Frontal cortex (tissue), 4 donors: ENCODE results near the gene SUN3. TPM values are rescaled to one million over a fixed set of nuclear protein-coding genes. Genes with fewer than 3 reads are reported as not detected.
A peak's percentile ranks its signal among the peaks of the same experiment; 100 is the strongest.
"Not testable (repeated sequence)": the region's sequence is repeated elsewhere in the genome, so short reads cannot be mapped to it uniquely, and the experiment has no call there.

Experiments
- DNase-seq, 2 donors: peaks; one replicate each; pipeline ENCODE4 v3.0.0; 2012; ENCODE audit warnings: low spot score in 2 of 2
- FAIRE-seq: peaks from 2 replicates; lab custom pipeline; 2012; peaks lifted over from hg19 to GRCh38; lab: Jason Lieb, UNC
- total RNA-seq: library from RNA; depleted of rRNA; stranded (reverse); fragments of >200 nt; gene quantifications from one replicate; pipeline ENCODE4 v1.2.3, GENCODE V29; 2014
- donor health status: control.
- donor health status: control.
- donor health status: control.

SUN3 gene
- total RNA-seq, 1 donor from 2014 or later = not detected

DNA sequence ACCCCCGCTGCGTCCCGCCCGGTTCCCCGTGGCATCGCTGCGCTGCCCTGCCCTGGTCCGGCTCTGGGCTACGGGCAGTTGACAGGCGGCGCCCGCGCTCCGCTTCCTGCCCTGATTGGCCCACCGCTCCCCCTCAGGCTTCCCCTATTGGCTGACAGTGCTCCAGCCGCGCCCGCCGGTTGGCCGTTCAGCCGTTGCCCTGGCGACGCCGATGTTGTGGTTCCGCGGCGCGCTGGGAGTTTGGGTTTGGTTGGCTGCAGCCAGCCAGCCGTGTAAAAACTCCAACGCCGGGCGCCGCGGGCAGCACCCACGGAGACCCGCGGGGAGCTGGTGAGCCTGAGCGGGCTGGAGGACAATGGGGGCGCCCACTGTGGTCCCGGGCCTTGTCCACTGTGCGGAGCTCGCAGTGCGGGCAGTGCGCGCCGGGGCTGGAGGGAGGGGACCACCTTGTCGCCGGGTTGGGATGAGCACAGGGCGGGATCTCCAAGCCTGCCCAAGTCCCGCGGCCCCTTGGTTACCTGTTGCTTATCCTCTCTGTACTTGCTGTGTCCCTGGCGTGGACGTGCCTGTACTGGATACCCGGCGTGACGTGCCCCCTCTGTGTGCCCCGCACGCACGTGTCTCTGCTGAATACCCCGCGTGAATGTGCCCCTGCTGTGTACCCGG lies 6.5 kb upstream of the SUN3 start, which contains the start of gene C7orf57:
TSS of gene C7orf57 (plus strand) at position 243 of the 666 bp plus-strand sequence. CDS start 766 bp downstream, outside the sequence.
- DNase-seq = peak; percentile 85 to 91
- no peak for FAIRE-seq

DNA sequence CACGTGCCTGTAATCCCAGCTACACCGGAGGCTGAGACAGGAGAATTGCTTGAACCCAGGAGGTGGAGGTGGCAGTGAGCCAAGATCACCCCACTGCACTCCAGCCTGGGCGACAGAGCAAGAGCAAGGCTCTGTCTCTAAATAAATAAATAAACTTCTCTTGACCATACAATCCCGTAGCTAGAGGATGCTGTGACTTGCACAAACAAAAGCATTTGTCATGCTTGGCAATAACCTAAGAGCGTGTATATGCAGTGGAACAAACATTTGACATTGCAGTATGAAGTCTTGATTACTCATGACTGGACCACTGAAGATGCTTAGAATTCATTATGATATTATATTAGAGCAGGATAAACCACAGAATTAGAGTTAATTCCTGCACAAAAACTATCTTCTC lies 5.0 kb upstream of the SUN3 start:
- no peak for FAIRE-seq
- DNase-seq = no peak

DNA sequence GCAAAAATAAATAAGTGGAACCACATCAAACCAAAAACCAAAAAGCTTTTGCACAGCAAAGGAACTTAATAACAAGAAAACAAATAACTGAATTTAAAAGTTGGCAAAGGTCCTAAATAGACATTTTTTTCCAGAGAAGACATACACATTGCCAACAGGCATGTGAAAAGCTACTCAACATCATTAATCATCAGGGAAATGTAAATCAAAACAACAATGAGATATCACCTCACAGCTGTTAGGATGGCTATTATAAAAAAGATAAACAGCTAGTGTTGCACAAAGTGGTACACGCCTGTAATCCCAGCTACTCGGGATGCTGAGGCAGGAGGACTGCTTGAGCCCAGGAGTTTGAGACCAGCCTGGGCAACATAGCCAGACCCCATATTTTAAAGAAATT lies 2.2 kb upstream of the SUN3 start:
- DNase-seq = no peak
- FAIRE-seq = no peak

DNA sequence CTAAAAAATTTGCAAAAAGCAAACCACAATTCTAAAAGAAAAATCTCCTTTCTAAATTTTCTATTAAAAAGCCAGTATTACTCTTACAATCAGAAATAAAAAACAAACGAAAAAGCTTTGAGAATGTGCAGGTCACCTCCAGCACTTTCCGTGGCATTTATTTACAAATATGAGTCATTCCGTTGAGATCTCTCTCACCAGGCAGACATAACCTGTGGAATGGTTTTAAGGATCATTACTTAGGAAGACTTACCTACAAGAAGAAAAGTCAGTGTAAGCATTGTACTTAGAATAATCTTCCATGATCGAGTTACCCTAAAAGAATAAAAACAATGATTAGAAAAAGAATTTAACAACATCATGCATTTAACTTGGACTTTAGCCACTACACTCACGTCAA lies 3.3 kb downstream of the SUN3 start:
- DNase-seq (no peak), FAIRE-seq (no peak)

DNA sequence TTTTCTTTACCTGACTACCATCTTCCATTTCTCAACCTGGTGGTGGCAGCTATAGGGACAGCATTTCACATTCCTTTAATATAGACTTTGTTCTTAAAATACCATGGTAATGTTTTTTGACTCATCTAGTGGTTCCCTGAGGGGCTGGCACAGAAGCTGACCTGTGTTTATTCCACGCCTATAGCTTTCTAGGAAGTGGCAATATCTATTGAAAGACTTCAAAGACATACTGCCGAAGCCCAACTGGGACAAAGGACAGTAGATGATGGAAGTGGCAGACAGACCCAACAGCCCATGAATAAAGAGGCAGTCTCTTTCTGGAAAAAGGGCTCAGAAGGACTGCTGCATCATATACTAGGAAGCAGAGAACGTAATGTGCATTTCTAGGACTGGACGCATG lies 11.2 kb downstream of the SUN3 start:
- no peak for DNase-seq
- FAIRE-seq = no peak

DNA sequence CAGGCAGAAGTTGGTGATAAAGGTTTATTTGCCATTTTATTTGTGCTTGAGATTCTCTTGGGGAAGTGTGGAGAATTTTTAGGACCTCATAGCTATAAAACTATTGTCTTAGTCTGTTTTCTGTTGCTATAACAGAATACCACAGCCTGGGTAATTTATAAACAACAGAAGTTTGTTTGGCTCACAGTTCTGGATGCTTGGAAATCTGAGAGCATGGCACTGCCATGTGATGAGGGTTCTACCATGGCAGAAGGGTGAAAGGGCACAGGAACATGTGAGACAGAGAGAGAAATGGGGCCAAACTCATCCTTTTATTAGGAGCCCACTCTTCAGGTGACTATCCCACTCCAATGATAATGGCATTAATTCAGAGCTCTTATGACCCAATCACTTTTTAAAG lies 12.3 kb downstream of the SUN3 start:
- DNase-seq (no peak), FAIRE-seq (no peak)

DNA sequence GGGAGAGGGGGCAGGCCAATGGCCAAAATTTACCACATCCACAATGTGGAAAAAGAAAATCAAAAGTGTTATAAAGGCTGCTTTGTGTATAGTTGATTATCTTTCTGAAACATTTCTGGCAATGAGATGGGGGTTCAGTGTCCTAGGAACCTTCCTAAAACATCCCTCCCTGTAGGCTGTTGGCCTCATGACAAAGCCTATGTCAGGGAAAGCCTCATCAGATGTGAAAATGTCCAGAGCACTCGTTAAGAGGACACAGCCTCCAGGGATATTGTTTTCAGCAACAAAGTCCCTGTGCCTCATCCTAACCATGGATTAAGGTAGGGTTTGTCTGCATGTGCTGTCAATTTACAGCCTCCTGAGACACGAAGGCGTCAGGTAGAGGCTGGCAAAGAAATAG lies 17.0 kb downstream of the SUN3 start:
- no peak for DNase-seq
- no peak for FAIRE-seq

DNA sequence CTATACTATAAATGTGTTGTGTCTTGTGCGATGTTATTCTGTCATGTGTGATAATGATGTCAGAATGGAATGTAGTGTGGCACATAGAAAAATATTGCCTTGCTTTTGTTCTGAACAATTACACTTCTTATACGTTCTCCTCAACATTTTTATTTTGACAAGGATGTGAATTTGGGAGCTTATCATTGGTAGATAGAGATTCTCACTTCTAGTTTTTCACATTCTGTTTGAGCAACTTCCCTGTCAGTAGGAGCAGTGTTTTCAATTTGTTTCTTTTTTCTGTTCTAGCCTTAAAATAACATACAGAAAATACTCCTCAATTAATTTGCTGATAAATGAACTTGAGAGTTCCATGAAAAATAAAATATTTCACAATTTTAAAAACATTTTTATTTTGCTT lies 17.6 kb downstream of the SUN3 start:
- FAIRE-seq (no peak), DNase-seq (no peak)

DNA sequence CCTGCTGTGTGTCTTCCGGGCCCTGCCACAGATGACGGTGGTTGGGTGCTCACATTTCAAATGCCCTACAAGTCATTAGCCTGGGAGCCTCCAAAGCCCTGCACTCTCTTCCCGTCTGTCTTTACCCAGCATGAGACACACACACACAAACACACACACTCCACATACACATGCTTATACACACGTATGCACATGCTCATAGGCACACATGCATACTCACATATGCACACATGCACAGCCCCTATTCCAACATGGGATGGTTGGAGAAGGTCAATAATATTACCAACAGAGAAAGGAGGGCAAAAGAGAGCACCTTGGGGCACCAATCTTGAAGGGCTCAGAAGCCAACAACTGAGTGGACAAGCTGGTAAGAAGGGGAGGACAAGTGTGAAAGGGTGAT lies 19.0 kb downstream of the SUN3 start:
- DNase-seq (no peak), FAIRE-seq (no peak)

DNA sequence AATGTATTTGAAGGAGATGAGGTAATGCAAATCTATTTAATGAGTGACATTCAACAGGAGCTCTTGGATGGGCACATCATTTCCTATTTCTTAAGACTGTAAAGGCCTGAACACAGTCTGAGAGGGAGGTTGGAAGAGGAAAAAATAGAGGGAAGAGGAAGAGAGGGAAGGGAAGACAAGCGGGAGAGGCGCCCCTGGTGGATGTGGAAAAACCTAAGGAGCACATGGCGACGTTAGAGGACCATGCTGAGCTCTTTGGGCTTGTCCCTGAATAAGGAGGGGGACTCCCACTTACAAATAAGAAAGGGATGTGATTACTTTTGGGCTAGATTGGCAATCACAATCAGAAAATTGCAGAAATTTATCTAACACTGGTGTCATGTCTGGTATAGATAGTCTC lies 19.6 kb downstream of the SUN3 start:
- no peak for DNase-seq
- FAIRE-seq = no peak

DNA sequence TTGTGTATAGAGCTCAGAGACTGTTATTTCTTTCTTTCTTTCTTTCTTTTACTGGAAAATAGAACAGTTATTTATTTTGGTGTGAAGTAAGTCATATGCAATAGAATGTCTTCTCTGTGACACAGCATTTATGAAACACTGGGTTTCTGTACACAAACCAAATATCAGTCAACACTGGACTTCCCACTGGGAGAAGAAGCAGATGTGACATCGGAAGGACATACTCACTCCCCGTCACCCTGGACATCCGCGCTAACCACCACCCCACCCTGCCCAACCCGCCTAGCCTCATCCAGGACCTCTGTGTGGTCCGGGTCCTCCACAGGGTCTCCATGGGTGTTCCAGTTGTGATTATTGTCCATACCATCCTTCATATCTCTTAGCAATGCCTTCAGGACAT lies 22.0 kb downstream of the SUN3 start:
- no peak for DNase-seq

DNA sequence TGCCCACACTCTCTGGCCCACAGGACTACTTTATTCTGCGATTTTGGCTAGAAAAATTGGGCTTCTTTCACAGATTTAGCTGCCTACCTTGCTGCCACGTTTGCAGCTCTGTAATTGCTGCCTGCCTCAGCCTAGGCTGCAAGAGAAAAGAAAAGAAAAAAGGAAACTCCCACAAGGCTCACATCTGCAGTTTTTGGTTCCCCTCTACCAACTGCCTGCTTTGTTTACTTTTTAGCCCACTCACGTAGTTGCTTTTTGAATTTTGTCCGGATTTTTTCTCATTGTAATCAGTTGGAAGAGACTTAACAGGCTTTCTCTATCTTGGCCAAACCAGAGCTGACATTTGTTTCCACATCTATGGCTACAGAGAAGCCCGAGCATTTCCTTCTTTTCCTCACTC lies 24.3 kb downstream of the SUN3 start:
- DNase-seq (no peak), FAIRE-seq (no peak)

More for the DNA sequence above, 22.0 kb downstream of the SUN3 start:
- FAIRE-seq = no peak

DNA sequence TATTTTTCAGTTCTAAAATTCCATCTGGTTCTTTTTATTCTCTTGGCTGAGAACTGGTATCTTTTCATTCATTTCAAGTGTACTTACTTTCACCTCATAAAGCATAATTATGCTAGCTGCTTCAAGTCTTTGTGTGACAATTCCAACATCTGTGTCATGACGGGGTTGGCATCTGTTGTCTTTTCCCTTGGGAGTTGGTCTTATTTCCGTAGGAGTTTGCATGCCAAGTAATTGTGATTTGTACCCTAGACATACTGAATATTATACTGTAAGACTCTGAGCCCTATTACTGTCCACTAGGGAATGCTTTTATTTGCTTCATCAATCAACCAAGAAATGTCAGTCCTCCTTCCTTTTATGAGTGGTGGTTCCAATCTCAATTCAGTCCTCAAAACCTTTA lies 24.9 kb downstream of the SUN3 start:
- FAIRE-seq (no peak), DNase-seq (no peak)

DNA sequence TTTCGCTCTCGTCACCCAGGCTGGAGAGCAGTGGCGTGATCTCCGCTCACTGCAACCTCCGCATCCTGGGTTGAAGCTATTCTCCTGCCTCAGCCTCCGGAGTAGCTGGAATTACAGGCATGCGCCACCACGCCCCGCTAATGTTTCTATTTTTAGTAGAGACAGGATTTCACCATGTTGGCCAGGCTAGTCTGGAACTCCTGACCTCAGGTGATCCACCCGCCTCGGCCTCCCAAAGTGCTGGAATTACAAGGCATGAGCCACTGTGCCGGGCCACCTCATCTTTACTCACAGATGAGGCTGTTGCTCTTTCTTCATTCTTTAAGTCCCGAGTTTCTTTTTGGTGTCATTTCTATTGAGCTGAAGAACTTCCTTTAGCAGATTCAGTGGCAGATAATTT lies 28.7 kb downstream of the SUN3 start:
- not testable (repeated sequence) for DNase-seq, FAIRE-seq

DNA sequence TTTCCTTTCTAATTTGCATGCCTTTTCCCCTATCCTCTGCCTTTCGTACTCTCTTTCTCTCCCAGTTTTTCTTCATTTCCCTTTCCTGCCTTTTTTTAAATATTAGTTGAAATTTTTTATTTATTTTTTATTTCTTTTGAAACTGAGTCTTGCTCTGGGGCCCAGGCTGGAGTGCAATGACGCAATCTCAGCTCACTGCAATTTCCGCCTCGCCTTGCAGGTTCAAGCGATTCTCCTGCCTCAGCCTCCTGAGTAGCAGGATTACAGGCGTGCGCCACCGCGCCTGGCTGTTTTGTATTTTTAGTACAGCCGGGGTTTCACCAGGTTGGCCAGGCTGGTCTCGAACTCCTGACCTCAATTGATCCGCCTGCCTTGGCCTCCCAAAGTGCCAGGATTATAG lies 29.5 kb downstream of the SUN3 start:
- no peak for FAIRE-seq
- no peak for DNase-seq

DNA sequence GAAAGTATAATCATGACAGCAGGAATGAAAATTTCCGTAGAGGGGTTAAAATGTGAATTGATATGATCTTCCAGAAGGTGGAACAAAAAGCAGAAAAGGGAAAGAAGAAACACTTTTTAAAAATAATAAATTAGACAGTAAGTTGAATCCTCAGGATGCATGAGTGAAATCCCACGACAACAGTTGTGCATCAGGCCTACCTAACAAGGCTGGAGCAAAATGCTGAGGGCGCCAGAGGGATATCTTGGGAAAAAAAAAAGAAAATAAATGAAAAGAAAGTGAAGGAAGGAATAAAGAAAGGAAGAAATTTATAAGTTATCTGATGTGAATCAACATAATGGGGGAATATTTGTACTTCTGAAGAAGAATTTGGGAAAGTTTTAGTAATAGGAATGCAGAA lies 36.5 kb downstream of the SUN3 start:
- FAIRE-seq (no peak), DNase-seq (no peak)

DNA sequence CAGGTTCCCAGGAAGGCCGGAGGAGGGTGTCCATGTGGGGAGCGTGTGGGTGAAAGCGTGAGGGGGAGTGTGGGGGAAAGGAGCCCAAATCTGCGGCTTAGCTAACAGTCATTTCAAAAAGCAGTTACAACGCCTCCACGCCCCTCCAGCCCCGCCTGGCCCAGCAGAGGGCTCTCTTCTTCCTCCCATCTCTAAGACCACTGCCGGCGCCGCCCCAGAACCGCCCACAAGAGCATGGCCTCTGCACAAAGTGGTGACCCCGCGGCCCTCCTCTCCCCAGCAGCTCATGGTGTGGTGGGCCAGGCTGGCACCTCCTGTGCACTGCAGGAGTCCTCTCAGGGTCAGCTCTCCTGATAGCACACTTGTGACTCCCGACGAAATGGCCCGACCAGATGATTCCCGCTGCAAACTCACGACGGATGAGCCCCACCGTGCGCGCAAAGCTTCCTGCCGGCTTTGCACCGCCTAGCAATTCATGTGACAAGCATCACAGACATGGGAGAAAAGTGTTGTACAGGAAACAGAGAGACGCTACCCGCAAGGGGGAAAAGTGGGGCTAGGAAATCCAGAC lies 37.1 kb downstream of the SUN3 start:
- DNase-seq (peak; percentile 35 to 59), FAIRE-seq (no peak)

DNA sequence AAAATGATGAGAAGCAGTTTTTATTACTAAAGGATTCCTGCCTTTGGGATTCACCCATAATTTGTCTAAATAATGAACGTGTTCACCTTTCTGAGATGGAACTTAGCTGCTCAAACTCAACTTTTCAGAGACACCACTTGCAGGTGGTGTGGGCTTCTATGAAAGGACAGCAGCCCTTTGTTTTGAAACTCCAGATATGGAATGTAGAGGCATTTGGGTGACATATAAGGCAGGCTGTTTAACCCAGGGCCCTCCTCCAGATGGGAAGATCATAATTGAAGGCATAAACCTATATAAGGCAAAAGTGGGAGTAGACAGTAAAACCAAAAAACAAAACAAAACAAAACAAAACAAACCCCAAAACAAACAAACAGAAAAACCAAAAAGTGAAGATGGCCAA lies 37.6 kb downstream of the SUN3 start:
- no peak for FAIRE-seq
- DNase-seq = no peak

DNA sequence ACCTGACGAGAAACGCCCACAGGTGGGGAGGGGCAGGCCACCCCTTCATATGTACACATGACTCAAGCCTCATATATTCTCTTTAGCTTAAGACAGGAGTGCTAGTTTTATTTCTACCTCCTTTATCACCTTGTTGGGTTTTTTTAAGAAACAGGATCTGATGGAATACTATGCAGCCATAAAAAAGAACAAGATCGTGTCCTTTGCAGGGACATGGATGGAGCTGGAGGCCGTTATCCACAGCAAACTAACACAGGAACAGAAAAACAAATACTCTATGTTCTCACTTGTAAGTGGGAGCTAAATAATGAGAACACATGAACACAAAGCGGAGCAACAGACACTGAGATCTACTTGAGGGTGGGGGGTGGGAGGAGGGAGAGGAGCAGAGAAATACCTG lies 38.3 kb downstream of the SUN3 start:
- no peak for DNase-seq
- no peak for FAIRE-seq

DNA sequence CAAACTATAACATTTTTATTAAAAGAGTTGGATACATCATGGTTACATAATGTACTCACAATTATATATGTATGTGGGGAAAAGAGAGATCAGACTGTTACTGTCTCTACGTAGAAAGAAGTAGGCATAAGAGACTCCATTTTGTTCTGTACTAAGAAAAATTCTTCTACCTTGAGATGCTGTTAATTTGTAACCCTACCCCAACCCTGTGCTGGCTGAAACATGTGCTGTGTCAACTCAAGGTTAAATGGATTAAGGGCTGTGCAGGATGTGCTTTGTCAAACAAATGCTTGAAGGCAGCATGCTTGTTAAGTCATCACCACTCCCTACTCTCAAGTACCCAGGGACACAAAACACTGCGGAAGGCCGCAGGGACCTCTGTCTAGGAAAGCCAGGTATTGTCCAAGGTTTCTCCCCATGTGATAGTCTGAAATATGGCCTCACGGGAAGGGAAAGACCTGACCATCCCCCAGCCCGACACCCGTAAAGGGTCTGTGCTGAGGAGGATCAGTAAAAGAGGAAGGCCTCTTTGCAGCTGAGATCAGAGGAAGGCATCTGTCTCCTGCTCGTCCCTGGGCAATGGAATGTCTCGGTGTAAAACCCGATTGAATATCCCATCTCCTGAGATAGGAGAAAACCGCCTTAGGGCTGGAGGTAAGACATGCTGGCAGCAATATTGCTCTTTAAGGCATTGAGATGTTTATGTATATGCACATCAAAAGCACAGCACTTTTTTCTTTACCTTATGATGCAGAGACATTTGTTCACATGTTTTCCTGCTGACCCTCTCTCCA lies 39.1 kb downstream of the SUN3 start:
- DNase-seq, FAIRE-seq: not testable (repeated sequence)
